GM18517 (cell line): ENCODE measurements around the gene ADAM10.

Experiments
- ATAC-seq: cut with Tn5 transposase; IDR thresholded peaks from one replicate; pipeline ENCODE4 v1.9.1; 2021; ENCODE audit warnings: mild to moderate bottlenecking, moderate library complexity; ENCODE audit not compliant: unreplicated experiment

The ADAM10 gene

DNA sequence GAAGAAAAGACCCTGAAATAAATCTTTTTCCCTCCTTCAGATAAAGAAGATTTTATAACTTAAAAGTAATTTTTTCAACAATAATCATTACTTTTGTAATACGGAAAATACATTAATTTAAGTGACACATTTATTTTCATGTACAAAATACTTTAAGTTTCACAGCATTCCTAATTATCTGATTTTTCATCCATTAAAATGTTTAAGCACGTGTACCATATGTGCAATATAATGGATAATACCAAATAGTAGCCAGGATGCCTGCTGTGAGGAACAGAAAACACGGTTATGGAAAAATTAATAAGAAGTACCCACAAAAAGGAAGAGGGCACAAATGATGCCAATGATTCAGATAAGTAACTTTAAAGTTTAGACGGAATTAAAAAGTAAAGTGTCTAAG lies 33.5 kb downstream of the ADAM10 start:
- no peak for ATAC-seq

DNA sequence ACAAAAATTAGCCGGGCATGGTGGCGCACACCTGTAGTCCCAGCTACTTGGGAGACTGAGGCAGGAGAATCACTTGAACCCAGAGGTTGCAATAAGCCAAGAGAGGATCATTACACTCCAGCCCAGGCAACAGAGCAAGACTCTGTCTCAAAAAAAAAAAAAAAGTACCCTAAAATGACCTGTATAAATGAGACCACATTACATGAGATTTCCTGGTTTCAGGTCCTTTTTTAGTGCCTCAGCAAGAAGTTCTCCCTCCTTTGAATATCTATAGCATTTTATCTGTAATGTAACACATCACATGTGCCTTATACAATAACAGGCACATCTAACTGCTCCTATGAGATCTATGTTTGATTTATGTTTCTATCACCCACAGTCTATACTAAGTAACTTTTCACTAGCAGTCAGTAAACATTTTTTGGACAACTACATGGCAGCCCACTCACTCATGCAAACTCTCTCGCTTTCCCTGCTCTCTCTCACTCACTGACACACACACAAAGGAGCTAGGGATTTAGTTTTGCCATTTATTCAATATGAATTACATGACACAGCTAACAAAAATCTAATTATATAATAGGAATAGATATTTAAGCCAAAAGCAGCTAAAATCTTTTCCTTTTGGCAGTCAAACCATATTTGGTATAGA lies 34.1 kb downstream of the ADAM10 start:
- no peak for ATAC-seq

DNA sequence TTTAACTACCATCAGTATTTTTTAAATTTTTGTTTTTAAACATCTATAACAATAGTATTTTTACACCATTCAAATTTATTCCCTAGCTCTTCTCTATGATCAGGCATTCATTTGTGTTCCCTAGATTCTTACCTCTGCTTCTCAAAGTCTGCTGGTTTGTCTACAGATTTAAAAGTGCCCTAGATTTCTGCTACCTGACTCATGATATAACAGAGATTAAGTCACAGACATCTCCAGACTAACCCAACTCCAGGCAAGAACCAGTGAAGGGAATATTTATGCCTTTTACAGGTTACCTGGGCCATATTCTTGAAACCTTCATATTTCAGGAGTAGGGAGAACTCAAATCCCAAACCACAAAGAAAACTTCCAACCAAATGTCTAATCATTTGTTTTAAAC lies 38.8 kb downstream of the ADAM10 start:
- no peak for ATAC-seq

DNA sequence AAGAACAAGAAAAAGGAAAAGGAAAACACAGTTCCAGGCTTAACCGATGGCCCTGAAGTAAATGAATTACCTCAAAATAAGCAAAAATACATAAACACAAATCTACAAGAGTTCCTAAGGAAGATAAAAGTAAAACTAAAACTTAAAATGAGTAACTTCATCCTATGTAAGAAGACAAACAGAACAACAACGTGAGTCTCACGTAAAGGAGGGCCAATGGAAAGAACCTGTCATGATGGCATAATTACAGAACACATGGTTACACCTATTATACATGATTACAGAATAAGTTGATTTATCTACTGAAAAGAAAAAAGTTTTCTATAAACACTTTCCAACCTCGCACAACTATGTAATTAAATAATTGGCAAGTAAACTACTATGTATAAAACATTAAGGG lies 42.1 kb downstream of the ADAM10 start:
- ATAC-seq: no peak

DNA sequence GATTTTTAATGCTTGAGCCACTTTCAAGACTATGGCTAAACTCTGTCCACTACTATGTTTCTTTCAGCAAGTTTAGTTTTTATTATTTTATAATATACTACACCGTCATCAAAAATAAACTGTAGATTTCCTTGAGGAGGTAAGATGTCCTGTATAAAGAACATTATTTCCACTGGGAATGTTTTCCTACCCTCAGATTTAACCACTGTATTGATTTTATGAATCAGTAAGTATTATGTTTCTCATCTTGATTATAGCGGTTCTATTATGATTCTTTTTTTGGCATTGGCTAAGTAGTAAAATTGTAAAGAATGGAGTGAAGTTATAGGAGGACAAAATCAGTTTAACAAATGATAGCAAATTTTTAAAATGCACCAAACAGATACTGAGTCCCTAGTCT lies 44.4 kb downstream of the ADAM10 start:
- no peak for ATAC-seq

DNA sequence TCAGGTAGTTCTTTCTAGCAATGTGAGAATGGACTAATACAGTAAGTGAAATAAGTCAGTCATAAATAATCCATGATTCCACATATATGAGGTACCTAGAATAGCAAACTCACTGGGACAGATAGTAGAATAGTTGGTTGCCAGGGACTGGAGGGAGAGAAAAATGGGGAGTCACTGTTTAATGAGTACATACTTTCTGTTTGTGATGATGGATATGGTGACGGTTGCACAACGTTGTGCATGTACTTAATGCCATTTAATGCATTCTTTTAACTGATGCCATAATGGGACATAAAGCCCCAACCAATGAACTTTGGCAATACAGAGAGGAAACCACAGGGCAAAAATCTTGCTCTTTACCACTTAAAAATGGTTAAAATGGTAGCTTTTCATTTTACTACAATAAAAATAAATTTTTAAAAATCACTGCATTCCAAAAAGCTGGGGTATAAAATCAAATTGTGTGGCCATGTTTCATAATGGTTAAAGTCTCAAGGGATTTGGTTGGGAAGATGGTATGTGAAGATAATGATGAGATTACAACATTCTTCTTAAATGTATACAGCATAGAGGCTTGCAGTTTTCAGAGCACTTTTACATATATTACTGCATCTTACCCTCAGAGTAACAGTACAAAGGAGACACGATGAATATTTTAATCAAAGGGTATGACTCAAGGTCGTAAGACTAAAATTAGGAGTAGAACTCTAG lies 45.2 kb downstream of the ADAM10 start:
- ATAC-seq: no peak

- no peak for ATAC-seq
Measured at GRCh38 chr15:58703610-58704009, 45.9 kb downstream of the ADAM10 start.

DNA sequence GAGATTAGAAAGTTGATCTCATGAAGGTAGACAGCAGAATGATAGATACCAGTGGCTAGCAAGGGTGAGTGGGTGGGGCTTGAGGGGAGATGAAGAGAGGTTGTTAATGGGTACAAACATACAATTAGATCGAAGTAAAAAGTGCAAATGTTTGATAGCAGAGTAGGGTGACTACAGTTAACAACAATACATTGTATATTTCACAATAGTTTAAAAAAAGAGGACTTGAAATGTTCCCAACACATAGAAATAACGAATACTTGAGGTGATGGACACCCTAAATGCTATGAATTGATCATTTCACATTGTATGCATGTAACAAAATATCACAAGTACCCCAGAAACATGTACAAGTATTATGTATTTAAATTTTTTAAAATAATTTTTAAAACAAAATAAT lies 47.3 kb downstream of the ADAM10 start:
- no peak for ATAC-seq

DNA sequence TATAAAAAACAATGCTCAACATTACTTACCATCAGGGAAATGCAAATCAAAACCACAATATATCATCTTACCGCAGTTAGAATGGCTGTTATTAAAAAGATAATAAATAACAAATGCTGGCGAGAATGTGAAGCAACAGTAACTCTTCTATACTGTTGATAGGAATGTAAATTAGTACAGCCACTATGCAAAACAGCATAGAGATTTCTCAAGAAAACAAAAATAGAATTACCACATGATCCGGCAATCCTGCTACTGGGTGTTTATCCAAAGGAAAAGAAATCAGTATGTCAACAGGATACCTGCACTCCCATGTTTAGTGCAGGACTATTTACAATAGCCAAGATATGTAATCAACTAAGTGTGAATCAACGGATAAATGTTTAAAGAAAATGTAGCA lies 48.1 kb downstream of the ADAM10 start:
- no peak for ATAC-seq

GRCh38 chr15:58699769-58700168 lies 49.7 kb downstream of the ADAM10 start:
- ATAC-seq: no peak

DNA sequence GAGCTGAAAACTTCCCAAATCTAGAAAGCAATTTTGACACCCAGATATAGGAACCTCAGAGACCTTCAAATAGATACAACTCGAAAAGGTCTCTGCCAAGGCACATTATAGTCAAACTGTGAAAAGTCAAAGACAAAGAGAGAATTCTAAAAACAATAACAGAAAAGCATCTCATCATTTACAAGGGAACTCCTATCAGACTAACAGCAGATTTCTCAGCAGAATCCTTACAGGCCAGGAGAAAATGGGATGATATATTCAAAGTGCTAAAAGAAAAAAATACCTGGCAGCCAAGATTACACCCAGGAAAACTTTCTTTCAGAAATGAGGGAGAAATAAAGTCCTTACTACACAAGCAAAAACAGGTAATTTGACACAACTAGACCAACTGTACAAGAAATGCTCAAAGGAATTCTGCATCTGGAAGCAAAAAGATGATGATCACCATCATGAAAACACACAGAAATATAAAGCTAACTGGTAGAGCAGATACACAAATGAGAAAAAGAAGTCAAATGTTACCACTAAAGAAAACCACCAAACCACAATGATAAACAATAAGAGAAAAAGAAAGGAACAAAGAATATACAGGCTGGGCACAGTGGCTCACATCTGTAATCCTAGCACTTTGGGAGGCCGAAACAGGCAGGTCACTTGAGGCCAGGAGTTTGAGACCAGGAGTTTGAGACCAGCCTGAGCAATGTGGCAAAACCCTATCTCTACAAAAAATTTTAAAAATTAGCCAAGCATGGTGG lies 50.4 kb downstream of the ADAM10 start:
- no peak for ATAC-seq

GRCh38 chr15:58697220-58697619 lies 52.3 kb downstream of the ADAM10 start:
- no peak for ATAC-seq

GRCh38 chr15:58696738-58697137 lies 52.8 kb downstream of the ADAM10 start:
- ATAC-seq: no peak

DNA sequence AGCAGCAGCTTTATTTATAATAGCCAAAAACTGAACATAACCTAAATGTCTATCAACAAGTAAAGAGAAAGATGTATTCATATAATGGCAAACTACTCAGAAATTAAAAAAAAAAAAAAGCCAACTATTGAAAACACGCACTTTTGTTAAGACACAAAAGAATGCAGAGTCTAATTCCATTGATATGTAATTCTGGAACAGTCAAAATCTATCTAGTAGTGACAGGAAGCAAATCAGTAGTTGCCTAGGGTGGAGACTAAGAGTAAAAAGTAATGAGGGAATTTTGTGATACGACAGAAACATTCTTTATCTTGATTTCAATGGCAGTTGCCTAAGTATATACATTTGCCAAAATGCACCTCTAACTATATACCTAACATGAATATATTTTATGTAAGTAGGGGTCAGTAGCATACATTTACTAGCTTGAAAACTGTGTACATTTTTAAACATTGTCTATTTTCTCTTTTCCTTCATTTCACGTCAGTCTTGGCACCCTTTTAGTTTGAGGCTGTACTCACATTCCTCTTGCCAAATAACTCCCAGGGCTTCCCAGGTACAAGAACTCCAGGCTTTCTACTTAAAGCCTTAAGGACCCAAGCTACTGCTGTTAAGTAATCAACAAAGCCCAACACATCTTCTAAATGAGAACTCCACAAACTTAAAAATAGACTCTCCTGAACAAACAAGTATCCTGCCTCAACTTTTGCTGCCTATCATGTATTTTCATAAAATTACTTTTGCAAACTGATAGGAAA lies 54.7 kb downstream of the ADAM10 start:
- ATAC-seq: no peak

GRCh38 chr15:58690703-58691102 lies 58.8 kb downstream of the ADAM10 start:
- ATAC-seq: no peak

DNA sequence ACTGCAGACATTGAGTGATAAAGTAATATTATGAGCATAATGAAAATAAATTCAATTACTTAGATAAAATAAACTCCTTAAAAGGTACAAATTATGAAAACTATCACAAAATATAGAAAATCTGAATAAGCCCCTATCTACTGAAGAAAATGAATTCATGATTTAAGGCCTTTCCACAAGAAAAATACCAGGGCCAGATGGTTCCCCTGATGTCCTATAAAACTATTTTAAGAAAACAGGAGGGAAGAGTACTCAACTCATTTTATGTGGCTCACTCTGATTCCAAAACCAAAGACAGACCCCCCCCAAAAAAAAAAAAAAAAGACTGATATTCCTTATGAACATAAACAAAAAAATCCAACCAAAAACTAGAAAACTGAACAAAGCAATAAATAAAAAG lies 59.9 kb downstream of the ADAM10 start:
- ATAC-seq: no peak

DNA sequence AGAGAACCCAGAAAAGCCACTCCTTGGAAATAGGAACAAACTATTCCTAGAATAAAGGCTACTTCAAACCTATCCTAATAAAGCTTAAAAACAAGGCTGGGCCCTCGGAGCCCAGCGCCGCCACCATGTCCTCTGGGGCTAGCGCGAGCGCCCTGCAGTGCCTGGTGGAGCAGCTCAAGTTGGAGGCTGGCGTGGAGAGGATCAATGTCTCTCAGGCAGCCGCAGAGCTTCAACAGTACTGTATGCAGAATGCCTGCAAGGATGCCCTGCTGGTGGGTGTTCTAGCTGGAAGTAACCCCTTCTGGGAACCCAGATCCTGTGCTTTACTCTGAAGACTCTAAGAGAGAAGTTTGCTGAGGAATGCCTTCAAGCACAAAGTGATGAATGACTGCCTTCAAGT lies 63.2 kb downstream of the ADAM10 start:
- no peak for ATAC-seq

- ATAC-seq: no peak
Measured at GRCh38 chr15:58684751-58685150, 64.8 kb downstream of the ADAM10 start.

- ATAC-seq: no peak
Measured at GRCh38 chr15:58684036-58684710, 65.3 kb downstream of the ADAM10 start.

- ATAC-seq: no peak
Measured at GRCh38 chr15:58682234-58682633, 67.3 kb downstream of the ADAM10 start.

DNA sequence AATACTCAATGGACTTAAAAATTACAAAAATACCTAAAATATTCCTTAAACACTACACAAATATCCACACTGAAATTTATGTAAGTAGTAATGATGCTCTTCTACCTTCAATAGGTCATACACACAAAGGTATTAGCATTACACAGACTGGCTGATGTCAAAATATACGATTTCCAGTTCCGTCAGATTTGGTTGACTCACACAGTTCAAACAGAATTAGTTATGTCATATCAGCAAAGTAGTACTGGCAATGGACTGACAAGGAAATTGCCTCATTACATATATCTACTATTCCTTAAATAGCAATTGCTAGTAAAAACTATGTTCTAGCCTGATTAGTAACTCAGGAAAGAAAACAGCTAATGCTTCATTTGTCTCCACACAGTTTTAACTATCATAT lies 70.8 kb downstream of the ADAM10 start:
- no peak for ATAC-seq
